Stimulated activated CD4-positive, alpha-beta T cell treated with anti-CD3 and anti-CD28 coated beads, Interleukin-1b, Interleukin-23, amount 100 ng/mL, for 24 hours (primary cell): ENCODE measurements around the gene NKD2.
A peak's percentile ranks its signal among the peaks of the same experiment; 100 is the strongest.
"Not testable (repeated sequence)": the region's sequence is repeated elsewhere in the genome, so short reads cannot be mapped to it uniquely, and the experiment has no call there.

Source experiments
- DNase-seq, 4 experiments: peaks; one replicate each; pipeline ENCODE4 v3.0.0-alpha.2; 2020; ENCODE audit warnings: low read depth in 4 of 4, low spot score in 1 of 4

The NKD2 gene, protein sequence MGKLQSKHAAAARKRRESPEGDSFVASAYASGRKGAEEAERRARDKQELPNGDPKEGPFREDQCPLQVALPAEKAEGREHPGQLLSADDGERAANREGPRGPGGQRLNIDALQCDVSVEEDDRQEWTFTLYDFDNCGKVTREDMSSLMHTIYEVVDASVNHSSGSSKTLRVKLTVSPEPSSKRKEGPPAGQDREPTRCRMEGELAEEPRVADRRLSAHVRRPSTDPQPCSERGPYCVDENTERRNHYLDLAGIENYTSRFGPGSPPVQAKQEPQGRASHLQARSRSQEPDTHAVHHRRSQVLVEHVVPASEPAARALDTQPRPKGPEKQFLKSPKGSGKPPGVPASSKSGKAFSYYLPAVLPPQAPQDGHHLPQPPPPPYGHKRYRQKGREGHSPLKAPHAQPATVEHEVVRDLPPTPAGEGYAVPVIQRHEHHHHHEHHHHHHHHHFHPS

DNA sequence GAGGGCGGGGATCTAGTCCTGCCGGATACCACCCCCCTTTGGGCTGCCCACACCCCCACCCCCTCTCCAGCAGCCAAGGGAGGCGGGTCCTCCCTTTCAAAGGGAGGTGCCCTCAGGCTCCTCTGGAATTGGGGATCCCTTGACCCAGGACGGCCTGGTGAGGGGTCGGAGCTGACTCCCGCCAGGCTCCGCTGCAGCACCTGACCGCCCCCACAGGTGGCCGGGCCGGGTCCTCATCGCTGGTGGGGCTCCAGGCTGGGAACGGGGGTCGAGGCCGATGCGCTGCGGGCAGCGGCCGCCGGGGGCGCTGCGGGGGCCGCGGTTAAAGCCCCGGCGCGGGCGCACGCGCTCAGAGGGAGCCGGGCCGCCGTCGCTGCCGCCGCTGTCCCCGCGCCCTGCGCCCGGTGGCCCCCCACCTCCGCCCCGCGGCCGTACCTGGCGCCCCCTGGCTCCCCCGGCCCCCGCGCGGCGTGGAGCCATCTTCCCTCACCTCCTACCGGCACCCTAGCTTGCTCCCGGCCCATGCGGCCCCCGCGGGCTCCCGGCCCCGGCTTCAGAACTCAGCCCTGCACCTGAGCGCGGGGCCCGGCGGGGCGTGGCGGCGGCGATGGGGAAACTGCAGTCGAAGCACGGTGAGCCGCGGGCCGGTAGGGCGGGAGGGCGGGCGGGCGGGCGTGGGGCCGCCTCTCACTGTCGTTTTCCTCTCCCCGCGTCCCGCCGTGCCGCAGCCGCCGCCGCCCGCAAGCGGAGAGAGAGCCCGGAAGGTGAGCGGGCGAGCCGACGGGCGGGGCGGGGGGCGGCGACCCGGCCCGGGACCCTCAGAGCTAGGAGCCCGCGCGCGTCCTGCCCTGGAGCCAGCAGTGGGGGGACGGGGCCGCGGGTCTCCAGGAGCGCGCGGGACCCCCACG, at the start of gene NKD2:
Gene NKD2, plus strand, starts transcription at position 352 of the 908 bp plus-strand sequence. Its CDS starts 256 bp downstream, at position 608.
- peak in 2 of 4 experiments; percentile 18 to 29 for DNase-seq

GRCh38 chr5:959581-960531, 48.7 kb upstream of the NKD2 start:
- DNase-seq, result no peak

DNA sequence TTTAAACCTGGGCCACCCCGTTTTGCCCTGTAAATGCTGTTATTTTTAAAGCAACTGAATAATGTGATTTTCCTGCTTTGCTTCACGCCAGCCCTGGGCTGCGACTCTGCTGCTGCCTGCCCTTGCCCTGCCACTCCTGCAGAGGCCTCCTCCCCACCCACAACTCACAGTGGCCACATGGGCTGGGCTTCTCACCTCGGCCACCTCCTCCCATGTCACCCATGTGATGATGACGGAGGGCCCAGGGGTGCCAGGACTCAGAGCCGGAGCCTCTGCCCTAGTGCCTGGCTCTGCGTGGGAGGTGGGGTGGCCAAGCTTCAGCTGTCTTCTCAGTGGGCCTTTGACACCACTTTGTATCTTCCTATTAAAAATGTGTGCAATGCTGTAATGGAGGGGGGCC, 48.1 kb upstream of the NKD2 start:
- no peak for DNase-seq

GRCh38 chr5:961002-961710, 47.4 kb upstream of the NKD2 start:
- DNase-seq, result no peak

- DNase-seq, result no peak
Observed at GRCh38 chr5:961711-962240, 46.8 kb upstream of the NKD2 start.

DNA sequence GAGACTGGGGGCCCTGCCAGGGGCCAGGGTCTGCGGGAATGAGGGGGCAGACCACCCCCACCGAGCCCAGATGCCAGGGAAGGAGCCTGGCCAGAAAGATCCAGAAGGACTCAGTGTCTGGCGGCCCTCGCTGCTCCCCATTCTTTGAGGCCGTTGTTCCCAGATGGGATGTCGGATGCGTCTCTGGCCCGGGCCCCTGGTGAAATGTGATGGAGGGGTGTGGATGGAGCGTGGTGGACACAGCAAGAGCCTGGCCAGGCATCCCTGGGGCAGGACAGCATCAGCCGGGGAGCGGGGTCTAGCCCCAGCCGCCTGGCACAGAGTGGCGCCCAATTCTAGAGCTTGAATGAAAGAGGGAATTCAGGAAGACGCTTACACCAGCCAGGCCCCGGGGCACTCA, 46.2 kb upstream of the NKD2 start:
- DNase-seq, result no peak

GRCh38 chr5:962801-963200, 45.8 kb upstream of the NKD2 start:
- no peak for DNase-seq

DNA sequence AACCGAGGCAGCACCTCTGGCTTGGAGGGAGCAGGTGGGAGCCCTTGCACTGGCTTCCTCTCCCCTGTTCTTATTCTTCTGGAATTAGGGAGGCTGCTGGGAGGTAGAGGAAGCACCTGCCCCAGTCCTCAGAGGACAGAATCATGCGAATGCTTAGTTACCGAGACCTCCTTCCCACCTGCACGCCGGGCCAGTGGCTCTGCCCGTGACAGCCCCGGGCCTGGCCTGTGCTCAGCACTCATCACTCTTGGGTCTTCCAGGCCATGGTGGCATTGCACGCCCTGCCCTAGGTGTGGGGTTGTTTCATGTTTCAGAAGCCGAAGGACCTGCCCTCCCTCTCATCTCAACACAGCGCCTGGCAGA, 45.3 kb upstream of the NKD2 start:
- no peak for DNase-seq

DNA sequence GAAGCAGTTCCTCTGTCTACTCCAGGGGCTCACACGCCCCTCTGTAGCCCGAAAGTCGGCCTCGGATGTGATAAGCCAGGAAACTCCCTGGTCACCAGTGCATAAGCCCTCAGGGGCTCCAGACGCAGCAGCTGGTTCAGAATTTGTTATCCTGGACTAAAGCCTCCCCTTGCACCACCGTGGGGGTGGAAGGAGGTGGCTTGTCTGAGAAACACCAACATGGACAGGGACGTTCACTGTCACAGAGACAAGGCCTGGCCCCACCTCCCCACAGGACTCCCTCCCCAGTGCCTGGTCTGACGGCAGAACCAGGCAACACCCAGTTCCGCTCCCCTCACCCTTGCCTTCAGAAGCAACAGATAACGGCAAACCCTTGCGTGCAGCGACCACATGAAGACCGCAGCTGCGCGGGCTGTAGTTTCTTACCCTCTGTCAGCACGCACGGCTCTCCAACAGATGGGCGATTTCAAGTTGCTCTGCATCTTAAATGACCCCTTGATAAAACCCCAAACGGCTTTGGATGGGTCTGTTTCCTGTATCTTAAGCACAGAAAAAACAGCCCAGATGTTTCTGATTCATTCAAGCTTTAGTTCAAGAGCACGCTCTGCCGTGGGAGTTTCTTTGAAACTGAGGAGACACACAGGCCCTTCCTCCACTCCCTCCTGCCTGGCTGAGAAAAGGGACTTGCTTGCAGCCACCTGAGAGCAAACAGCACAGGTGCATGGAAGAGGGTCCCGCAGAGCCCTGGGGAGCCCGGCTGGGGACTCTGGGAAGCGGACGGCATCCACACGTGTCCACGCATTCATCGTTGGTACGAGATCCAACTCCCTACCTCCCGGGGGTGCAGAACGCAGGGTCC, 44.7 kb upstream of the NKD2 start:
- peak in 2 of 4 experiments; percentile 20 to 39 for DNase-seq

- DNase-seq, result no peak
Observed at GRCh38 chr5:964821-965220, 43.8 kb upstream of the NKD2 start.

GRCh38 chr5:965604-966344, 42.8 kb upstream of the NKD2 start:
- DNase-seq, result no peak

GRCh38 chr5:966345-966710, 42.3 kb upstream of the NKD2 start:
- DNase-seq, result no peak

- DNase-seq, result no peak
Observed at GRCh38 chr5:966941-967340, 41.7 kb upstream of the NKD2 start.

DNA sequence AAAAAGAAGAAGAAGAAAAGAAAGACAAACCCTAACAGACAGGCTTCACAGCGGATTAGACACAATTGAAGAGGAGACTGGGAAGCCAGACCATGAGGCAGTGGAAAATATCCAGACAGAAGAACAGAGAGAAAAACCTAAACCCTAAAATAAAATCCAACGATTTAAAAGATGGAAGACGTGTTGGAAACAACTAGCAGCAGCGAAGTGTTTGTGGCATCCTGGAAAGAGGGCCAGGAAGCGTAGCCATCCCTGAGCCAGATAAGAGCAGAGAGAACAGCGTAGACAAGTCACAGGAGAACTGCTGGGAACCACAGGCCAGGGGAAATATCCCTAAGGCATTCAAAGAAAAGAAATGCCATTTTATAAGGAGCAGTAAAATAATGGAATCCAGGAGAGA, 39.7 kb upstream of the NKD2 start:
- DNase-seq, result no peak

DNA sequence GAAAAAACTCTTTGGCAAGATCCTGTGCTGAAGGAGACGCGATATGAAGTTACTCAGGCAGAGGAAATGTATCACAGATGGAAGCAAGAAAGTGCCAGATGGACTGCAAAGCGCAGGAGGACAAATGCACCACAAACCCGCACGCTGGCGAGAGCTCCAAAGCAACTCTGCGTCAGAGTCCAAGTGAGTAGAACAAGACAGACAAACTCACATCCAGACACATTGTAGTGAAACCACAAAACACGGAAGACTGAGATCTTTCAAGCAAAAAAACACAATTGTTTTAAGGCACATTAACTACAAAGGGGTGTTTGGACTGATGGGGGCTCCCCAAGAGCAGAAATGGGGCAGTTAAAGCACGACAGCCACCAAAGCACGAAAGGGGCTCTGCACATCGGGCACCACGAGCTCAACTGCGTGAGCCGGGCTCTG, 39.2 kb upstream of the NKD2 start:
- DNase-seq, result no peak

DNA sequence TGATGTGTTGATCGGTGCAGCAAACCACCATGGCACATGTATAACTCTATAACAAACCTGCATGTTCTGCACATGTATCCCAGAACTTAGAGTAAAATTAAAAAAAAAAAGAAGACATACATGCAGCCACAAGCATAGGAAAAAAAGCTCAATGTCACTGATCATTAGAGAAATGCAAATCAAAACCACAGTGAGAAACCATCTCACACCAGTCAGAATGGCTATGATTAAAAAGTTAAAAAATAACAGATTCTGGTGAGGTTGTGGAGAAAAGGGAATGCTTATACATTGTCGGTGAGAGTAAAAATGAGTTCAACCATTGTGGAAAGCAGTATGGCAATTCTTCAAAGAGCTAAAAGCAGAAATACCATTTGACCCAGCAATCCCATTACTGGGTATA, 36.0 kb upstream of the NKD2 start:
- not testable (repeated sequence) for DNase-seq

DNA sequence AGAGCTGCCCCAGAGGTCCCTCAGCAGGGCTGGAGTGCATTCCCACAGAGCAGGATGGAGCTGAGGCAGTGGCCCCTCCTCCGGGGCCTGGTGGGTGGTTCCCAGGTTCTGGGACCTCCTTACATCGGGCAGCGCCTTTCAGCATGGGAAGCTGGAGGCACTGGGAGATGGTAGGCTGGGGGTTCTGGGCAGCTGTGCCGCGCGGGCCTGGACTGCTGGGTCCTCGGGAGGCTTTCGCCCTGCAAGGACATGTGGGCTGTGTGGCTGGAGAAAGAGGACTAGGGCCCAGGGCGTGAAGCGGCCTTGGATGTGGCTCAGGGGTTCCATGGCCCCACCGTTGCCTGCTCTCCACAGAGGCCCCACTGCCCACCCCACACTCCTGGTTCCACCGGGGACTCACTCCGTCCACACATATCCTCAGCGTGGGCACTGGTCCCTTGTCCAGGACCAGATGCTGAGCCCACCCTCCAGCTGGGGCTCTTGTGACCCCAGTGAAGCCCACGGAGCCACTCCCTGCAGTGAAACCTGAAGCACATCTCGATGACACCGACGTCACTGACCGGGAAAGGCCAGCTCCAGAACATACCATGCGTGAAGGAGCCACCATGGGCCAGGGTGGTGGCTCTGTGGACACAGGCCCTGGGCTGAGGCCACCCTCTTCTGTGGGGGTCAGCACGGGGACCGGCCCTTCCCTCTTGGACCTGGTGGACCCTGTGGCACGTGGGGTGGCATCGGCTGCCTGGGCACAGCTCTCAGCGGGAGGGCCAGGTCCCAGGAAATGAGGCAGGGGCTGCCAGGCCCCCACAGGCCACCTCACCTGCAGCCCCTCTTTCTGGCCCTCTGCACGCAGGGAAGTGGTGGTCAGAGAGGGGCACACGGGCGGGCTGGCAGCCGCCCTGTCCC, 31.5 kb upstream of the NKD2 start:
- no peak for DNase-seq
